Natural killer cell (primary cell): ENCODE results near the gene USP10. TPM values are rescaled to one million over a fixed set of nuclear protein-coding genes. Genes with fewer than 3 reads are reported as not detected.

ENCODE experiments used
- ATAC-seq, 3 donors: fragments of 150-1000 bp in 2 of 3; fragments of 200-7000 bp in 1 of 3; cut with Tn5 transposase; 1 replicate in 1 of 3; 2 replicates in 2 of 3; pipeline ENCODE4 v1.10.0; 2021; ENCODE audit warnings: mild to moderate bottlenecking in 2 of 3, moderate library complexity in 2 of 3
- DNase-seq, 2 donors: peaks; one replicate each; pipeline versions ENCODE4 v3.0.0 to v3.0.0-alpha.2; 2013 to 2021; ENCODE audit warnings: mixed read lengths in 1 of 2
- H3K27ac ChIP-seq: one replicate; pipeline ENCODE4 v1.5.1; 2013; ENCODE audit warnings: mild to moderate bottlenecking, low read length
- H3K27me3 ChIP-seq: one replicate; pipeline ENCODE4 v1.6.1; 2013; ENCODE audit warnings: low read length; ENCODE audit not compliant: control insufficient read depth, insufficient read depth
- H3K36me3 ChIP-seq: one replicate; pipeline ENCODE4 v1.6.1; 2013; ENCODE audit warnings: low read length; ENCODE audit not compliant: control insufficient read depth, insufficient read depth
- H3K4me1 ChIP-seq: one replicate; pipeline ENCODE4 v1.6.1; 2013; ENCODE audit warnings: low read length; ENCODE audit not compliant: control insufficient read depth, insufficient read depth
- H3K4me3 ChIP-seq: one replicate; pipeline ENCODE4 v1.5.1; 2013; ENCODE audit warnings: low read length
- H3K9me3 ChIP-seq: one replicate; pipeline ENCODE4 v1.6.1; 2013; ENCODE audit warnings: low read length; ENCODE audit not compliant: control insufficient read depth, insufficient read depth
- H3K27ac Mint-ChIP-seq, 2 donors: one replicate each; pipeline ENCODE4 v1.8.0; 2022; ENCODE audit warnings: mild to moderate bottlenecking in 2 of 2, mixed read lengths in 2 of 2, moderate library complexity in 1 of 2
- H3K27me3 Mint-ChIP-seq, 2 donors: one replicate each; pipeline ENCODE4 v1.8.0; 2022; ENCODE audit warnings: low read depth in 2 of 2, mixed read lengths in 2 of 2
- H3K36me3 Mint-ChIP-seq: one replicate; pipeline ENCODE4 v1.8.0; 2022; ENCODE audit warnings: mixed read lengths
- H3K4me1 Mint-ChIP-seq, 2 donors: one replicate each; pipeline ENCODE4 v1.8.0; 2022; ENCODE audit warnings: mixed read lengths in 2 of 2
- H3K4me3 Mint-ChIP-seq: one replicate; pipeline ENCODE4 v1.8.0; 2022; ENCODE audit warnings: mild to moderate bottlenecking, moderate library complexity, mixed read lengths
- H3K9me3 Mint-ChIP-seq, 2 donors: one replicate each; pipeline ENCODE4 v1.8.0; 2022; ENCODE audit warnings: mixed read lengths in 2 of 2
- whole genome bisulfite sequencing: methylation state at CpG from one replicate; pipeline ENCODE4 v1.1.7; 2013; ENCODE audit warnings: missing lambda C conversion rate; ENCODE audit not compliant: insufficient coverage; 5-methylcytosine and 5-hydroxymethylcytosine counted together
- intact Hi-C: fragments of 100-400 bp; cut with micrococcal nuclease; formaldehyde crosslinking; loops from one replicate; pipeline ENCODE4 v1.14.2; 2022
- total RNA-seq, 4 donors: library from RNA; stranded (reverse); fragments of 120-200 nt in 1 of 4; gene quantifications; one replicate each; pipeline versions ENCODE4 v1.2.3 to v1.2.4, GENCODE V29; 2013 to 2022
- TF ChIP-seq, protein P1 (sequence below): fragments of 200-600 bp; IDR thresholded peaks from one replicate; pipeline ENCODE4 v1.8.0; 2022; ENCODE audit warnings: antibody characterized with exemption

Gene USP10
- total RNA-seq, 3 donors from 2014 or later (not counting 1 experiment from before 2014, with no cell fraction given): 78.4 to 103 (median 100) TPM

DNA sequence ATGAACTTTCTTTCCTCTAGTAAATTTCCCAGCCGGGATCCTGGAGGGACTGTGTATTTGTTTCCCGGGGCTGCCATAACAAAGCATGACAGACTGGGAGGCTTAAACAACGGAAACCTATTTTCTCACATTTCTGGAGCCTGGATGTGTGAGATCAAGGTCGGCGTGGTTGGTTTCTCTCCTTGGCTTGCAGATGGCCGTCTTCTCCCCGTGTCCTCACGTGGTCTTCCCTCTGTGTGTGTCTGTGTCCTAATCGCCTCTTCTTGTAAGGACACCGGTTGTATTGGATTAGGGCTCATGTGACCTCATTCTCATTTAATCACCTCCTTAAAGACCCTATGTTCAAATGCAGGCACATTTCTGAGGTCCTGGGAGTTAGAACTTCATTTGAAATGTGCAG, 22.0 kb upstream of the USP10 start:
- no peak overlapping the region for H3K4me3 Mint-ChIP-seq
- Histone ChIP-seq H3K36me3 (no peaks in the 10 kb centered on the region), H3K4me1 (no peaks in the 10 kb centered on the region), H3K27me3 (no peaks in the 10 kb centered on the region), H3K9me3 (no peaks in the 10 kb centered on the region), H3K27ac (no peak overlapping the region), H3K4me3 (no peak overlapping the region)
- TF ChIP-seq, protein P1, sequence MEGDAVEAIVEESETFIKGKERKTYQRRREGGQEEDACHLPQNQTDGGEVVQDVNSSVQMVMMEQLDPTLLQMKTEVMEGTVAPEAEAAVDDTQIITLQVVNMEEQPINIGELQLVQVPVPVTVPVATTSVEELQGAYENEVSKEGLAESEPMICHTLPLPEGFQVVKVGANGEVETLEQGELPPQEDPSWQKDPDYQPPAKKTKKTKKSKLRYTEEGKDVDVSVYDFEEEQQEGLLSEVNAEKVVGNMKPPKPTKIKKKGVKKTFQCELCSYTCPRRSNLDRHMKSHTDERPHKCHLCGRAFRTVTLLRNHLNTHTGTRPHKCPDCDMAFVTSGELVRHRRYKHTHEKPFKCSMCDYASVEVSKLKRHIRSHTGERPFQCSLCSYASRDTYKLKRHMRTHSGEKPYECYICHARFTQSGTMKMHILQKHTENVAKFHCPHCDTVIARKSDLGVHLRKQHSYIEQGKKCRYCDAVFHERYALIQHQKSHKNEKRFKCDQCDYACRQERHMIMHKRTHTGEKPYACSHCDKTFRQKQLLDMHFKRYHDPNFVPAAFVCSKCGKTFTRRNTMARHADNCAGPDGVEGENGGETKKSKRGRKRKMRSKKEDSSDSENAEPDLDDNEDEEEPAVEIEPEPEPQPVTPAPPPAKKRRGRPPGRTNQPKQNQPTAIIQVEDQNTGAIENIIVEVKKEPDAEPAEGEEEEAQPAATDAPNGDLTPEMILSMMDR: no peak
- H3K9me3 Mint-ChIP-seq: no peaks in the 10 kb centered on the region
- H3K27me3 Mint-ChIP-seq: peaks cover 5 to 12% of the 10 kb centered on the region in 2 donors
- DNase-seq: no peak
- ATAC-seq: no peak
- intact Hi-C loops: no loop called here
- H3K36me3 Mint-ChIP-seq: no peaks in the 10 kb centered on the region
- WGBS: 90% methylated on average over 10 of the region's 10 CpGs
- H3K4me1 Mint-ChIP-seq: no peaks in the 10 kb centered on the region
- H3K27ac Mint-ChIP-seq: no peak overlapping the region

DNA sequence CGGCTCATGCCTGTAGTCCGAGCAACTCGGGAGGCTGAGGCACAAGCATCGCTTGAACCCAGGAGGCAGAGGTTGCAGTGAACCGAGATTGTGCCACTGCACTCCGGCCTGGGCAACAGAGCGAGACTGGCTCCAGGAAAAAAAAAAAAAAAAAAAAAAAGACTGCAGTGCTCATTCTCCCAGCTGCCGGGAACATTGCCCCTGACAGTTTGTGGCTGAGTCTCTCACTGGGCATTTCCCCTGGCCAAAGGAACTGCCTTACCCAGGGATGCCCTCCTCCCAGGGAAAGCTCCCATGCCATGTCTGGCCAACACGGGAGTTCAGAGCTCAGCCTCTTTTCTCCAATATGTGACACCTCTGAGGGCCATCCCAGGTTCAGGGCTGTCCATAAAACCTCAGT, 21.3 kb upstream of the USP10 start:
- Histone ChIP-seq H3K27ac (no peak overlapping the region), H3K4me1 (no peaks in the 10 kb centered on the region), H3K27me3 (no peaks in the 10 kb centered on the region), H3K36me3 (no peaks in the 10 kb centered on the region), H3K9me3 (no peaks in the 10 kb centered on the region), H3K4me3 (no peak overlapping the region)
- Mint-ChIP-seq H3K27me3 (peaks cover 5 to 12% of the 10 kb centered on the region in 2 donors), H3K27ac (no peak overlapping the region), H3K36me3 (no peaks in the 10 kb centered on the region), H3K4me3 (no peak overlapping the region), H3K4me1 (no peaks in the 10 kb centered on the region), H3K9me3 (no peaks in the 10 kb centered on the region)
- no peak for DNase-seq
- TF ChIP-seq, protein P1: no peak
- no peak for ATAC-seq
- 89% methylated on average over 9 of the region's 9 CpGs for WGBS
- intact Hi-C loops: no loop called here

DNA sequence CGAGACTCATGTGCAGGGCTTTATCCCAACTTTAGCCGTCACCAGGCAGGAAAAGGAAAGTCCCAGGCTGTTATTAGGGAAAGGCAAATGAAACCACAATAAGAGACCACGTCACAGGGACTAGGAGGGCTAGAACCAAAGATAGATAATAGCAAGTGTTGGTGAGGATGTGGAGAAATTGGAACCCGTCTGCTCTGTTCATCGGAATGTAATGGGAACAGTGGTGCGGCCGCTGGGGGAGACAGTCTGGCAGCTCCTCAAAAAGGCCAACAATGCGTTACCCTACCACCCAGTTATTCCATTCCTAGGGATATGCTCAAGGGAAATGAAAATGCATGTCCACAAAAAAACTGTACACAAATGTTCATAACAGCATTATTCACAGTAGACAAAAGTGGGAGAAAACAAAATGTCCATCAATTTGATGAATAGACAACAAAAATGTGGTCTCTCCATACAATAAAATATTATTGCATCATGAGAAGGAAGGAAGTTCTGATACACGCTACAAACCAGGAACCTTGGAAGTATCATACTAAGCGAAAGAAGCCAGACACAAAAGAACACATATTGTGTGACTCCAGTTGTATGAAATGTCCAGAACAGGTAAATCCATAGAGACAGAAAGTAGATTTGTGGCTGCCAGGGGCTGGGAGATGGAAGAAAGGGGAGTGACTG, 19.5 kb upstream of the USP10 start:
- Histone ChIP-seq H3K36me3 (no peaks in the 10 kb centered on the region), H3K27ac (no peak overlapping the region), H3K27me3 (no peaks in the 10 kb centered on the region), H3K4me3 (no peak overlapping the region), H3K4me1 (no peaks in the 10 kb centered on the region), H3K9me3 (no peaks in the 10 kb centered on the region)
- Mint-ChIP-seq H3K4me3 (no peak overlapping the region), H3K4me1 (no peaks in the 10 kb centered on the region), H3K27ac (no peak overlapping the region), H3K27me3 (peaks cover 13 to 24% of the 10 kb centered on the region in 2 donors), H3K36me3 (no peaks in the 10 kb centered on the region), H3K9me3 (no peaks in the 10 kb centered on the region)
- TF ChIP-seq, protein P1: no peak
- WGBS: 81% methylated on average over 10 of the region's 10 CpGs
- ATAC-seq (no peak), DNase-seq (no peak)
- intact Hi-C loops: no loop called here
